Activated effector memory CD4-positive, alpha-beta T cell treated with Interleukin-2 at 50 U/mL for 16 hours (primary cell): ENCODE results near the gene DDR2.
A peak's percentile ranks its signal among the peaks of the same experiment; 100 is the strongest.
"Not testable (repeated sequence)": the region's sequence is repeated elsewhere in the genome, so short reads cannot be mapped to it uniquely, and the experiment has no call there.

Experiments
- DNase-seq: peaks from one replicate; pipeline ENCODE4 v3.0.0-alpha.2; 2020

The DDR2 gene

DNA sequence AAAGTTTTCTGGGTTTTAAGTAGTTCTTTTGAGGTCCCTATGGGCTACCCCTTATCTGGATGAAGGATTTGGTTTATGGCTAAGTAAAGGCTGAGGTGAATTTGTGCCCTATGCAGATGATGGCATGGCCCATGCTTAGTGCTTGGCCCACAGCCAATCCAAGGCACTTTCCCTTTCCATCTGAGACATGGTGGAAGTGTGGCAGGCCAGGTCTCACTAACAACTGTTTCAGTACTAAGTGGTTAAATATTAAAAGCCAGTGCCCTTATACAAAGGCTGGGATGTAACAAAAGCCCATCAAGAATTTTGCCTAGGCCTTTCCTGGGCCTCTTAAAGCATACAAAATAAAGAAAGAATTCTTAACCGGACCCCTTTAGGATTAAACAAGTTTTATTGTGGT lies 156.5 kb downstream of the DDR2 start:
- not testable (repeated sequence) for DNase-seq

DNA sequence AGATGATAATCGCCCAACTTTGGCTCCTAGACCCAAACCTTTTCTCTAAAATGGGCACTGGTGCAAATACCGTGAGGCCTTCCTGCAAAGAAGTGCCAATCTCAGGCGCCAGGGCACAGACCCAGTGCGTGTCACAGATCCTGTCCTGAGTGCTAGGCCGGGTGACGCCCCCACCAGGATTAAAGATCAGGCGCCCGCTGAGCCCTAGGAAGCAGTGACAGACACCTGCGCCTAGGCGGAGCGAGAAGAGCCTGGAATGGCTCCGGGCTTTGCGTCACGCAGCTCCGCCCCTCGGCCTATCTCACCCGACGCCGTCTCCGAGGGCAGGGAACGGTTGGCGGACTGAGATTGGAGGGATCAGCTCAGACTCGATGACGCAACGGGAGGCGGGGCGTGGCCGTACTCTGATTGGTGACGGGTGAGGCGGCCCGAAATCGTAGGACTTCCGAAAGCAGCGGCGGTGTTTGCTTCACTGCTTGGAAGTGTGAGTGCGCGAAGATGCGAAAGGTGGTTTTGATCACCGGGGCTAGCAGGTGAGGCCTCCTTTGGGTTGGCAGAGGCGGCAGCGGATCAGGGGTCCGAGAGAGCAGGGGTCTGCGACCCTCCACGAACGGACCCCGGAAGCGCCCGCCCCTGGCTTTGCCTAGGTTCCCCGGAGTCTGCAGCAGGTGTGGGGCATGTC lies 158.2 kb downstream of the DDR2 start, which contains the start of gene HSD17B7:
Gene HSD17B7 (plus strand): TSS at position 400 of the 682 bp plus-strand sequence. CDS start 99 bp downstream, at position 499.
- peak; percentile 67 for DNase-seq

DNA sequence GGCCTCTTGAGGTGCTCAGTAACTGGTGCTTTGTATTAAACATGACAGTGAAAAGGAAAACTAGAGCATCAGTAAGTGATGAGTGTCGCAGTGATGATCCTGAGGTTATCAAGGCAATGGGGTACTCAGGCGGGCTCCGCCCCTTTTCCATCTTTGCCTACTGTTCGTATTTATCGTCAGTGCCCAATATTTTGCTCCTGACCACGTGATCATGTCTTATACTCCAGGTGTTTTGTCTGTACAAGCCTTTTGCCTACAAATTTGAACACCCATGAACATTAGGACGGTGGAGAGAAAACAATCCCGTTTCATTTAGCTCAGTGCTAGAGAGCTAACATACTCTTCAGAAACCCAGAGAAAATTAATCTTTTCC lies 158.7 kb downstream of the DDR2 start:
- DNase-seq: not testable (repeated sequence)

GRCh38 chr1:162794284-162794683 lies 162.0 kb downstream of the DDR2 start:
- not testable (repeated sequence) for DNase-seq

DNA sequence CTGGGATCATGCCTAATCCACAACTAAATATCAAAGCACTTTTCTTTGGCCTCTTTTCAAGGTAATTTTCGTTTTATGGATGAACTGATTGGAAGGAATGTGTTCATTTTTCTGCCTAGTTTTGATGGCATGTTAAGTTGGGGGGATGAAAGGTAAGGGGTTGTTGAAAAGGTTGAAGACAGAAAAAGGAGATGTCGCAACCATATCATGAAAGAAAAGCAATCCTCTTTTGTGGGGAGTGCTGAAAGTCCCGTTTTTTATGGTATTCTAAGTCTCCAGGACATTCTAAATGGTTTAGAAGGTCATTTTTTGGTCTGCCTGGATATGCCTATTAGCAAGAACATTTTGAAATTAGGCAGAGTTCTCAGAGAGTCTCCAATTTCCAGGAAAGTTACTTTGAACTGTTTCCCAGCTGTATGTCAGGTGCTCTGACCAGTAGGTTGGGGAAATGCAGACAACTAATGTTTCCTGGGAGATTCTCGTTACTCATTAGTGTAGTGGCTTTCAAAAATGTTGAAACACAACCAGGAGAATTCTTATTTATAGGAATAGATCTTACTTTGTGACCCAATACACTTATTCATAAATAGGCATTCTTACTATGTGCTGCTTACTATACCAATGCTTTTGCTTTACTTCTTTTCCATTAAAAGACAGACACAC lies 164.5 kb downstream of the DDR2 start:
- not testable (repeated sequence) for DNase-seq

DNA sequence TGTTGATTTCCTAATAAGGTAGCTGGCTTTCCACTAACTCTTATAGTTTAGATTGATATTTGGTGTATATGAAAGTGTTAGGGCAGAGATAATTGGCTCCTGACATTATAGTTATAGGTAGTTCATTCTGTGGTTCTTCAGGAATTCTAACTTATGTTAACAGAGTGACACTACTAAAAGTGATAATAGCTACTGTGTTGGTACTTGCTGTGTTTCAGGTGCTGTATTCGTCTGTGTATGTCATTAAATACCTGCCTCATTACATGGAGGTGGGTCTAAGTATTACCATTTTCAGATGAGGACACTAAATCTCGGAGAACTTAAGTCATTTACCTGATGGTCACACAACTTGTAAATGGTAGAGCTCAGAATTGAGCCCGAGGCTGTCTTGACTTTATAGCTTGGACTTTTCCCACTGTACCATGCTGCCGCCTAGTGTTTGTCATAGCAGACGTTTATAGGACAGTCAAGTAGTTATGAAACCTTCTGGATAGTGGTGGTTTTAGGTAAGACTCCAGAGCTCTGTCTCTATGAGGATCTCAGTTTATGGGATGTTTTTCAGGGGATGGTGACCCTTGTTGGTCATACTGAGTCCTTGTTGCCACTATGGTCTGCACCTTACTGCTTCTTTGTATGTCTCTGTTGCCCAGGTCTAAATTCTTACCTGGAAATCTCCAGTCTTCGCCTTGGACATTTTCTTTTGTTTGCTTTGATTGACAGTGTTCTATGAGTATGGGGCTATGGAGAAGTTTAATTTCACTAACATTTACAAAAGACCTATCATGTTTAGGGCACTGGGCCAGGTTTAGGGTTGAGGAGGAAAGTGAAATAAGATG lies 167.9 kb downstream of the DDR2 start:
- not testable (repeated sequence) for DNase-seq

GRCh38 chr1:162807503-162807902 lies 175.2 kb downstream of the DDR2 start:
- not testable (repeated sequence) for DNase-seq

DNA sequence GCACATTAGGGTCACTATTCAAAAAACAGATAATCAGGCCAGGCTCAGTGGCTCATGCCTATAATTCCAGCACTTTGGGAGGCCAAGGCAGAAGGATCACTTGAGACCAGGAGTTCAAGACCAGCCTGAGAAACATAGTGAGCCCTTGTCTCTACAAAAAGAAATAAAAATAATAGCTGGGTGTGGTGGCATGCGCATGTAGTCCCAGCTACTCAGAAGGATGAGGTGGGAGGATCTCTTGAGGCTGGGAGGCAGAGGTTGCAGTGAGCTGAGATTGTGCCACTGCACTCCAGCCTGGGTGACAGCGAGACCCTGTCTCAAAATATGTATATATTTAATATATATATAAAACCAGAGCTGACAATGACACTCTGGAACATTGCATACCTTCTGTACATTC lies 180.1 kb downstream of the DDR2 start:
- DNase-seq: not testable (repeated sequence)

DNA sequence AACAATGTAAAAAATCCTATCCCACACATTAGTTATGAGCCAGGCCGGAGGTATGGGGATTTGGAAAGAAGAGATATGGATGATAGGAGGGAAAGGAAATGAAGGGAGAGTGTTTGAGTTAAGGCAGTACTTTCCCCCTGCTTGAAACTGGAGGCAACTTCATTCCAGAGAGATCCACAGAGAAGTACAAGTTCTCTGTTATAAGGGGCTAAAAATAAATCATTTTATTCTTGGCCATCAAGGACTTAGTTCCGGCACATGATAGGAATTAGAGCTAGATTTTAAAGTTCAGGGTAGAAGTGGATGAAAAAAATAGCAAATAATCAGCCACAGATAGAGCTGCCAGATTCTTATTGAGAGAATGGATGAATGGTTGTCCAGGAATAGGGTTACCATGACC lies 185.9 kb downstream of the DDR2 start:
- DNase-seq: not testable (repeated sequence)

DNA sequence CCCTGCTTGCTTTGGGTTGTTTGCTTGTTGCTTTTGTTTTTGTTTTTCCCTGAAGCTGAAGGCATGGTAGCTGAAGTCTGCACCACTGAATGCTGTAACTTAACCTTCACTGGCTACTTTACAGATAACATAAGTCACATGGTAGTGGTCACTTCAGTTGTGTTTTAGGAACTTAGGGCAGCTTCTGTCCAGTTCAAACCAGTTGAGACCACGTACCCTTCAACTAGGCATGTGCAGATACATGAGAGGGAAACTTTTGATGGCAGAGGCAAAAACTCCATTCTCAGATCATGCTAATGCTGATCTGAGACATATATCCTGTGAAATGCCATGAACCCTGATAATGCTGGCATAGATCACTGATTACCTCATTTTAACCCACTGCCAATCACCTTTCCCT lies 186.4 kb downstream of the DDR2 start:
- DNase-seq: not testable (repeated sequence)

DNA sequence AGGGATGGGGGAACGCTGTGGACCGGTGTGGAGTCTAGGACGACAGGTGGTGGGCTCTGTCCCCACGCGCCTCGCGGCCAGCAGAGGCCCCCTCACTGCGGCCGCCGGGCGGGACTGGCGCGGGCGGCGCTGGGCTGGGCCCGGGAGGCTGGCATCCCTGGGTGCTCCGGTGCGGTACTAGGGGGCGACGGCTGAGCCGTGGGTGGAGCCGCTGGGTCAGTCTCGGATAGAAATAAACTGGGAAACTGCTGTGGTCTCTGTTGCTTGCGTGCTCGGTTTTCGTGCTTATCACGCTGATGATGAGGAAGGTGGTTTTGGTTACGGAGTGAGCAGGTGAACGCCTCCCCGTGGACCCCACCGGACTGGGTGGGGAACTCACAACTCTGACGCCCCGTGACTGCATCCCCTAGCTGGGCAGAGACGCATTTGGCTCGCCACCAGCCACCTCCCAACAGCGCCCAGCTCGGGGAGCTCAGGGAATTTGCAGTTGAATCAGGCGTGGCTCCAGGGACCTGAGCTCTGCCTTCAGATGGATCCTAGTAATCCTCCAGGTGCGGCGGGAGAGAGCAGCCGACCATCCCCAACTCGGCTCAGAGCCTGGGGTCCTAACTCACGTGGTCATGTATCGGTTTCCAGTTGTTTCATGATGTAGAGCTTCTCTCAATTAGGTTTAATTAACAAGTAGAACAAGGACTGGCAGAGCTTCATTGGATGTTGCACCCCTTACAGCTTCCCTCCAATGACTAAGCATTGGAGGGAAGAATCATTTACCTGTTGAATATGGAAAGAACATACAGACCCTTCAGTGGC lies 190.3 kb downstream of the DDR2 start:
- no peak for DNase-seq

GRCh38 chr1:162823231-162823630 lies 191.0 kb downstream of the DDR2 start:
- DNase-seq: no peak

- no peak for DNase-seq
Measured at GRCh38 chr1:162823771-162824525, 191.7 kb downstream of the DDR2 start.

GRCh38 chr1:162829268-162829667 lies 197.0 kb downstream of the DDR2 start:
- no peak for DNase-seq

DNA sequence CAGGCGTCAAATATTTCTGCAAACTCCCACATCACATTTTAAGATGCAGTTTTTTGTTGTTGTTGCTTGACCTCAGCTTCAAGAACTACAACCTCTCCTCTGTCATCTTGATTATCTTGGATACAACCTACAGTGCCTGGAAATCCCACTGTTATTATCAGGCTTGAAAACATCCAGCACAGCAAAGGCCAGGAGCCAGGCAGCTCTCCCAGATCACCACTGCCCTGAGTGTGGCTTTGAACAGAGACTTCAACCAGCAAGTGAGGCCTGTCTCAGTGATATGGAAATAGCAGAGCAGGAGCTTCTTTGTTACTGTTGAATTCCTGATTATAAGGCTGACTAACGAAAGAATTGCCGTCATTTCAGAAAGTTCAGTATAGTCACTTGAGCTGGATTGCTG lies 200.2 kb downstream of the DDR2 start:
- DNase-seq: no peak

DNA sequence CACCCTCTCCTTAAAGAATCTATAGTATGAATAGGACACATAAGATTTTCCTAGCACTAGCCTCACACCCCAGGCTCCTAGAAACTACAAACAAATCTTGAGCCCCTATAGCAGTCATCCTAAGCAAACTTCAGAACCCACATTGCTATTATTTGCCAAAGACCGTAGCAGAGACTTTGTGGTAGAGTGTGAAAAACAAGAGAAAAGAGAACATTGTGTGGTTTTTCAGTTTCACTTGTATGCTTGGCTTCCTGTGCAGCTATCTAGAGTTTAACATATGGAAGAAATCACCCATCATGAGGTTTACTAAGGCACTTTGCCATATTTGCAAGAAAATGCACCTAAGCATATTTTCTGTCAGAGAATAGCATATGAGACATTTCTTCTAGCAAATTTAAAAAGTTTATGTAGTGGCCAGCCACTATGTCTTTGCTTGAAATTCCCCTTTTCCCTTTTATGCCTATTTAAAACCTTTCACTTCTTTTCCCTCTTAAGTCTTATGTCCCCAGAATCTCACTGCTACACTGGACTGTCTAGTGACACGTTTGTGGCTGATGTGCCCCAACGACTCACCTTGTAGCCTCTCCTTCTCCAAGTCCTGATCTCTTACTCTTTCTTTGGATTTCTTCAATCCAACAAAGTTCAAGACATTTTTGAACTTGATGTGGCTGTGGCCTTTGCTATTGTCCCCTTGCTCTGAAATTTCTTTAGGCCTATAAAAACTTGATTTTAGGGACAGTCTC lies 203.1 kb downstream of the DDR2 start:
- no peak for DNase-seq
